Fibroblast of lung (primary cell): Measurements from ENCODE around the gene TMEM143. TPM values are rescaled to one million over a fixed set of nuclear protein-coding genes. Genes with fewer than 3 reads are reported as not detected.

Source experiments
- DNase-seq, 2 donors: peaks; one replicate each; pipeline versions ENCODE4 v3.0.0 to v3.0.0-alpha.2; 2010; ENCODE audit warnings: low read depth in 2 of 2
- H2AFZ ChIP-seq: 2 replicates; pipeline ENCODE4 v1.5.1; 2012; ENCODE audit warnings: low read length, control low read depth, inconsistent platforms
- H3K27ac ChIP-seq: 2 replicates; pipeline ENCODE4 v1.5.1; 2011; ENCODE audit warnings: low read length, control low read depth; ENCODE audit not compliant: insufficient read depth
- H3K27me3 ChIP-seq: 2 replicates; pipeline ENCODE4 v1.5.1; 2011; ENCODE audit warnings: mild to moderate bottlenecking, low read length; ENCODE audit not compliant: control insufficient read depth, insufficient read depth
- H3K36me3 ChIP-seq: 2 replicates; pipeline ENCODE4 v1.5.1; 2011; ENCODE audit warnings: low read length; ENCODE audit not compliant: control insufficient read depth, insufficient read depth
- H3K4me1 ChIP-seq: 2 replicates; pipeline ENCODE4 v1.5.1; 2011; ENCODE audit warnings: low read length; ENCODE audit not compliant: control insufficient read depth, insufficient read depth; ENCODE audit errors: extremely low read depth
- H3K4me2 ChIP-seq: 2 replicates; pipeline ENCODE4 v1.5.1; 2011; ENCODE audit warnings: low read length, control low read depth; ENCODE audit not compliant: insufficient read depth; ENCODE audit errors: extremely low read depth
- H3K4me3 ChIP-seq, 4 experiments: fragments of 200-600 bp in 1 of 4; sonication (generic) in 1 of 4; replicated peaks in 1 of 4; 2 replicates each; pipeline ENCODE4 v1.5.1; 2011 to 2016; ENCODE audit warnings: low read length in 4 of 4, low read depth in 3 of 4, mild to moderate bottlenecking in 3 of 4, control low read depth in 2 of 4, inconsistent platforms in 1 of 4, mixed read lengths in 1 of 4; ENCODE audit not compliant: insufficient read depth in 1 of 4; ENCODE audit errors: control extremely low read depth in 1 of 4
- H3K79me2 ChIP-seq: 2 replicates; pipeline ENCODE4 v1.5.1; 2012; ENCODE audit warnings: mild to moderate bottlenecking, low read length, inconsistent platforms; ENCODE audit not compliant: control insufficient read depth, insufficient read depth
- H3K9ac ChIP-seq: 2 replicates; pipeline ENCODE4 v1.5.1; 2011; ENCODE audit warnings: mild to moderate bottlenecking, low read length, control low read depth; ENCODE audit not compliant: insufficient read depth
- H3K9me3 ChIP-seq: 2 replicates; pipeline ENCODE4 v1.5.1; 2012; ENCODE audit warnings: low read depth, low read length; ENCODE audit not compliant: control insufficient read depth, insufficient read depth
- H4K20me1 ChIP-seq: 2 replicates; pipeline ENCODE4 v1.5.1; 2011; ENCODE audit warnings: low read length; ENCODE audit not compliant: control insufficient read depth, insufficient read depth; ENCODE audit errors: extremely low read depth
- CTCF ChIP-seq, 2 donors: IDR thresholded peaks in 1 of 2; conservative IDR thresholded peaks in 1 of 2; 1 replicate in 1 of 2; 2 replicates in 1 of 2; pipeline ENCODE4 v1.5.1; 2011 to 2012; ENCODE audit warnings: low read length in 2 of 2, control low read depth in 1 of 2, inconsistent platforms in 1 of 2, low read depth in 1 of 2, mild to moderate bottlenecking in 1 of 2
- EZH2 ChIP-seq: IDR thresholded peaks from 2 replicates; pipeline ENCODE4 v1.5.1; 2012; ENCODE audit warnings: low read length, control low read depth, mild to moderate bottlenecking; ENCODE audit errors: missing control alignments
- polyA plus RNA-seq, 2 donors: library from polyadenylated mRNA; depleted of rRNA in 1 of 2; stranded (reverse) in 1 of 2; unstranded in 1 of 2; fragments of >200 nt; gene quantifications; 2 replicates each; pipeline ENCODE4 v1.2.1, GENCODE V29; 2011 to 2012; ENCODE audit warnings: missing spikeins in 1 of 2
- total RNA-seq: library from RNA; depleted of rRNA; stranded (reverse); fragments of >200 nt; gene quantifications from 2 replicates; pipeline ENCODE4 v1.2.1, GENCODE V29; 2014

The TMEM143 gene
- total and polyA plus RNA-seq, 2 donors (not counting 1 experiment from before 2014, with no cell fraction given): 4.0 to 8.3 TPM

- no peaks in the 10 kb centered on the region for H3K36me3 ChIP-seq
- H3K4me3 ChIP-seq: no peak overlapping the region
- no peaks in the 10 kb centered on the region for H3K27me3 ChIP-seq
- no peak overlapping the region for H3K4me2 ChIP-seq
- H3K4me1 ChIP-seq: no peaks in the 10 kb centered on the region
- TF ChIP-seq CTCF (conservative IDR thresholded peaks at IDR 0.05 in 1 of 2, IDR thresholded peaks at IDR 0.05 in 1 of 2; ENCODE audit: low read depth in 1 of 2, low read length in 2 of 2): no peak
- no peak for TF ChIP-seq EZH2
- H3K27ac ChIP-seq: no peak overlapping the region
- no peak for DNase-seq
- no peak overlapping the region for H2AFZ ChIP-seq
- H3K9me3 ChIP-seq: no peaks in the 10 kb centered on the region
- no peaks in the 10 kb centered on the region for H3K79me2 ChIP-seq
- H4K20me1 ChIP-seq: no peaks in the 10 kb centered on the region
- H3K9ac ChIP-seq: no peak overlapping the region
Observed at GRCh38 chr19:48348737-48349136, 15.0 kb downstream of the TMEM143 start.

- H3K36me3 ChIP-seq: no peaks in the 10 kb centered on the region
- no peaks in the 10 kb centered on the region for H3K4me1 ChIP-seq
- no peak overlapping the region for H3K4me2 ChIP-seq
- no peaks in the 10 kb centered on the region for H3K27me3 ChIP-seq
- H4K20me1 ChIP-seq: no peaks in the 10 kb centered on the region
- no peak for DNase-seq
- no peak overlapping the region for H2AFZ ChIP-seq
- H3K27ac ChIP-seq: no peak overlapping the region
- no peak for TF ChIP-seq EZH2
- no peak for TF ChIP-seq CTCF (conservative IDR thresholded peaks at IDR 0.05 in 1 of 2, IDR thresholded peaks at IDR 0.05 in 1 of 2; ENCODE audit: low read depth in 1 of 2, low read length in 2 of 2)
- no peak overlapping the region for H3K4me3 ChIP-seq
- H3K9ac ChIP-seq: no peak overlapping the region
- no peaks in the 10 kb centered on the region for H3K9me3 ChIP-seq
- no peaks in the 10 kb centered on the region for H3K79me2 ChIP-seq
Observed at GRCh38 chr19:48348045-48348444, 15.7 kb downstream of the TMEM143 start.

DNA sequence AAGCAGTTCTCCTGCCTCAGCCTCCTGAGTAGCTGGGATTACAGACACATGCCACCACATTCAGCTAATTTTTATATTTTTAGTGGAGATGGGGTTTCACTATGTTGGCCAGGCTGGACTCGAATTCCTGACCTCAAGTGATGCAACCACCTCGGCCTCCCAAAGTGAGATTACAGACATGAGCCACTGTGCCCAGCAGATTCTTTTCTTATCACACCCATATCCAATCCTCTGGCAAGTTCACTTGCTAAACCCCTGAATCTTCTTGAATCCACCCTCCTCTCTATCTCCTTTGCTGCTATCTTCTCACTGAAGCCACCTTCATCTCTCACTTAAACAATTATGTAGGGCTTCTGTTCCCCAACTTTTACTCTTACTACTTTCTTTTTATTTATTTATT is 17.5 kb downstream of the TMEM143 start:
- H4K20me1 ChIP-seq: no peaks in the 10 kb centered on the region
- no peak overlapping the region for H3K9ac ChIP-seq
- no peaks in the 10 kb centered on the region for H3K36me3 ChIP-seq
- H3K79me2 ChIP-seq: no peaks in the 10 kb centered on the region
- no peaks in the 10 kb centered on the region for H3K27me3 ChIP-seq
- no peaks in the 10 kb centered on the region for H3K9me3 ChIP-seq
- no peak overlapping the region for H2AFZ ChIP-seq
- no peak overlapping the region for H3K27ac ChIP-seq
- no peak overlapping the region for H3K4me2 ChIP-seq
- no peaks in the 10 kb centered on the region for H3K4me1 ChIP-seq
- no peak for TF ChIP-seq CTCF (conservative IDR thresholded peaks at IDR 0.05 in 1 of 2, IDR thresholded peaks at IDR 0.05 in 1 of 2; ENCODE audit: low read depth in 1 of 2, low read length in 2 of 2)
- no peak for TF ChIP-seq EZH2
- no peak for DNase-seq
- H3K4me3 ChIP-seq: no peak overlapping the region
